Measurements from ENCODE around the gene C17orf113.

The C17orf113 gene

GRCh38 chr17:42075789-42076188, 25.4 kb upstream of the C17orf113 start:
- FAIRE-seq (no peak), DNase-seq (ENCODE audit: insufficient read length, low spot score) (no peak)
- TF ChIP-seq TAF1 (IDR thresholded peaks at IDR 0.05; ENCODE audit: low read depth, low read length) (no peak), POLR2AphosphoS5 (IDR thresholded peaks at IDR 0.05; ENCODE audit: low read depth, low read length) (no peak), PAX5 (IDR thresholded peaks at IDR 0.05; ENCODE audit: insufficient read depth, low read length, severe bottlenecking) (no peak), POU2F2 (IDR thresholded peaks at IDR 0.05; ENCODE audit: low read depth, low read length) (no peak), SPI1 (IDR thresholded peaks at IDR 0.05; ENCODE audit: low read depth, low read length) (no peak), POLR2A (IDR thresholded peaks at IDR 0.05; ENCODE audit: low read depth, low read length) (no peak)

GRCh38 chr17:42072323-42073187, 22.2 kb upstream of the C17orf113 start:
- DNase-seq (ENCODE audit: insufficient read length, low spot score) (no peak), FAIRE-seq (no peak)
- TF ChIP-seq SPI1 (IDR thresholded peaks at IDR 0.05; ENCODE audit: low read depth, low read length) (peak; percentile 49; the same call in 1 of the 2 replicates), POU2F2 (IDR thresholded peaks at IDR 0.05; ENCODE audit: low read depth, low read length) (no peak), POLR2AphosphoS5 (IDR thresholded peaks at IDR 0.05; ENCODE audit: low read depth, low read length) (no peak)

GRCh38 chr17:42071810-42072209, 21.4 kb upstream of the C17orf113 start:
- FAIRE-seq, result no peak
- DNase-seq (ENCODE audit: insufficient read length, low spot score), result no peak
- TF ChIP-seq POLR2AphosphoS5 (IDR thresholded peaks at IDR 0.05; ENCODE audit: low read depth, low read length) (no peak), POLR2A (IDR thresholded peaks at IDR 0.05; ENCODE audit: low read depth, low read length) (no peak), SPI1 (IDR thresholded peaks at IDR 0.05; ENCODE audit: low read depth, low read length) (no peak), TAF1 (IDR thresholded peaks at IDR 0.05; ENCODE audit: low read depth, low read length) (no peak), POU2F2 (IDR thresholded peaks at IDR 0.05; ENCODE audit: low read depth, low read length) (no peak), PAX5 (IDR thresholded peaks at IDR 0.05; ENCODE audit: insufficient read depth, low read length, severe bottlenecking) (no peak)

DNA sequence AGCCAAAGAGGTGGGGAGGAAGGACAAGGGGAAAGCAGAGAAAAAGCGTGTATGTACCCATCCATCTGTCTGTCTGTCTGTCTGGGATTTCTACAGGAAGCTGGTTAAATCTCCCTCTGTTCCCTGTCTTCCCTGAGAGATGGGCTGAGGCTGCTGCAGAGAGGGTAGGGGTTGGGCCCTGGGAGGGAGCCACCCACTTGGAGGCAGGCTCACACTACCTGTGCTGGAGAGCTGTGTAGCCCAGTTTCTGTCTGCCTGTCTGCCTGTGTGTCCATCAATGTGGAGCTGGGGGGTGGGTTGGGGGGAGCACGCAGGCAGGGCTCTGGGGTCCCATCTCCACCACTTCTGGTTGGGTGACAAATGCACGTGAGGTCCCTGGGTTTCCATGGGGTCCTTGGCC, 18.6 kb upstream of the C17orf113 start:
- FAIRE-seq (no peak), DNase-seq (ENCODE audit: insufficient read length, low spot score) (no peak)
- TF ChIP-seq SPI1 (IDR thresholded peaks at IDR 0.05; ENCODE audit: low read depth, low read length), result no peak
- no peak for TF ChIP-seq PAX5 (IDR thresholded peaks at IDR 0.05; ENCODE audit: insufficient read depth, low read length, severe bottlenecking)
- no peak for TF ChIP-seq POLR2AphosphoS5 (IDR thresholded peaks at IDR 0.05; ENCODE audit: low read depth, low read length)
- TF ChIP-seq TAF1 (IDR thresholded peaks at IDR 0.05; ENCODE audit: low read depth, low read length), result no peak
- TF ChIP-seq POLR2A (IDR thresholded peaks at IDR 0.05; ENCODE audit: low read depth, low read length), result no peak
- no peak for TF ChIP-seq POU2F2 (IDR thresholded peaks at IDR 0.05; ENCODE audit: low read depth, low read length)

DNA sequence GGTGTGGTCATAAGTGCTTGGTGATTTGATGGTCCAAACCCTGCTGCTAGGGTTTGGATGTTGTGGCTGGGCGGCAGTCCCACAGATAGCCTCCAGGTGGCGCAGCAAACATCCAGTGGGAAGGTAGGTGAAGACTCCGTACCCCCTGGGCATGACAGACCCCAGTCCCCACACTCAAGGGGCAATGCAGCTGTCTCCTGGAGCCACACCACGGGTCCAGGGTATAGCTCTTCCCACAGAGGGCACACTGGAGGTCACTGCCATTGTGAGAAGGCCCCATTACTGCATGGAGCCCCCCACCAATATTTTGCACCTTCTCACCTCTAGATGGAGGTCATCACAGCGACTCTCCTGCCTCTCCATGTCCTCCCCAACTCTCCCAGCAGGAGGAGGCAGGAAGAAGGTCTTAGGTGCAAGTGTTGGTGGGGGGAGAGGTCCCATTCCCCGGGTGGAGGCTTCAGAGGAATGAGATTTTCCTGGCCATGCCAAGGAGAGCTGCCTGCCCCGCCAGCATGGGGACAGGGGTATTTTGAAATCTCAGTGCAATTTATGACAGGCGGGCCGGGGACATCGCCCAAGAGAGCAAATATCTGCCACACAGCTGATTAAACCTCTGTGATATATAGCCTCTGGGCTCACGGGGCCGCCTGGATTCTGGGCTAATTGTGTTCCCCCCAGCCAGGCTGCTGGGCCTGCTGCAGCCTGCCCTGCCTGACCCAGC, 17.1 kb upstream of the C17orf113 start:
- DNase-seq (ENCODE audit: insufficient read length, low spot score), result no peak
- TF ChIP-seq TAF1 (IDR thresholded peaks at IDR 0.05; ENCODE audit: low read depth, low read length) (no peak), POLR2A (IDR thresholded peaks at IDR 0.05; ENCODE audit: low read depth, low read length) (no peak), SPI1 (IDR thresholded peaks at IDR 0.05; ENCODE audit: low read depth, low read length) (no peak)
- peak; percentile 94 for FAIRE-seq

- DNase-seq (ENCODE audit: insufficient read length, low spot score), result no peak
- no peak for FAIRE-seq
- TF ChIP-seq POLR2AphosphoS5 (IDR thresholded peaks at IDR 0.05; ENCODE audit: low read depth, low read length) (no peak), POU2F2 (IDR thresholded peaks at IDR 0.05; ENCODE audit: low read depth, low read length) (no peak), TAF1 (IDR thresholded peaks at IDR 0.05; ENCODE audit: low read depth, low read length) (no peak), SPI1 (IDR thresholded peaks at IDR 0.05; ENCODE audit: low read depth, low read length) (no peak), PAX5 (IDR thresholded peaks at IDR 0.05; ENCODE audit: insufficient read depth, low read length, severe bottlenecking) (no peak), POLR2A (IDR thresholded peaks at IDR 0.05; ENCODE audit: low read depth, low read length) (no peak)
Measured at GRCh38 chr17:42065201-42065600, 14.8 kb upstream of the C17orf113 start.

DNA sequence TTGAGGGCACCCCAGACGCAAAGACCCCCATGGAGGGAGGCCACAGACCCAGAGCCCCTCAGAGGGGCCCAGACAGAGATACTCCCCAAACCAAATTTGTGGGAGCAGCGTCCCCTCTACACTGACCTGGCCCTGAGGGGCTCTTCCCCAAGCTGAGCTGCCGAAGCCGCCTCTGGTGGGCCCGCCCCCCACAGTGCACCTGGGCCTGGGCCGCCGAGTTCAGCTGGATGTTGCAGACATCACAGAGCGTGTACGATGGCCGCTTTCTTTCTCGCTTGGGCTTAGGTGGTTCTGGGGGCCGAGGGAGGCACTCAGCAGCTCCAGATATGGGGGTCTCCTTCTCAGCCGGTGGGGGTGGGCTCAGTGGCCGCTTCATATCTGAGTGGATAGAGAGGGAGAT, 12.3 kb upstream of the C17orf113 start:
- no peak for TF ChIP-seq POLR2A (IDR thresholded peaks at IDR 0.05; ENCODE audit: low read depth, low read length)
- TF ChIP-seq TAF1 (IDR thresholded peaks at IDR 0.05; ENCODE audit: low read depth, low read length), result no peak
- no peak for TF ChIP-seq SPI1 (IDR thresholded peaks at IDR 0.05; ENCODE audit: low read depth, low read length)
- TF ChIP-seq POU2F2 (IDR thresholded peaks at IDR 0.05; ENCODE audit: low read depth, low read length), result no peak
- no peak for TF ChIP-seq POLR2AphosphoS5 (IDR thresholded peaks at IDR 0.05; ENCODE audit: low read depth, low read length)
- TF ChIP-seq PAX5 (IDR thresholded peaks at IDR 0.05; ENCODE audit: insufficient read depth, low read length, severe bottlenecking), result no peak
- no peak for DNase-seq (ENCODE audit: insufficient read length, low spot score)
- FAIRE-seq, result no peak

- FAIRE-seq, result no peak
- TF ChIP-seq SPI1 (IDR thresholded peaks at IDR 0.05; ENCODE audit: low read depth, low read length) (no peak), POLR2AphosphoS5 (IDR thresholded peaks at IDR 0.05; ENCODE audit: low read depth, low read length) (no peak), POU2F2 (IDR thresholded peaks at IDR 0.05; ENCODE audit: low read depth, low read length) (no peak), PAX5 (IDR thresholded peaks at IDR 0.05; ENCODE audit: insufficient read depth, low read length, severe bottlenecking) (no peak), TAF1 (IDR thresholded peaks at IDR 0.05; ENCODE audit: low read depth, low read length) (no peak), POLR2A (IDR thresholded peaks at IDR 0.05; ENCODE audit: low read depth, low read length) (no peak)
- no peak for DNase-seq (ENCODE audit: insufficient read length, low spot score)
Measured at GRCh38 chr17:42061646-42062487, 11.5 kb upstream of the C17orf113 start.

- FAIRE-seq, result no peak
- TF ChIP-seq POLR2AphosphoS5 (IDR thresholded peaks at IDR 0.05; ENCODE audit: low read depth, low read length), result no peak
- no peak for TF ChIP-seq TAF1 (IDR thresholded peaks at IDR 0.05; ENCODE audit: low read depth, low read length)
- no peak for TF ChIP-seq SPI1 (IDR thresholded peaks at IDR 0.05; ENCODE audit: low read depth, low read length)
- TF ChIP-seq PAX5 (IDR thresholded peaks at IDR 0.05; ENCODE audit: insufficient read depth, low read length, severe bottlenecking), result no peak
- TF ChIP-seq POU2F2 (IDR thresholded peaks at IDR 0.05; ENCODE audit: low read depth, low read length), result no peak
- TF ChIP-seq POLR2A (IDR thresholded peaks at IDR 0.05; ENCODE audit: low read depth, low read length), result no peak
- no peak for DNase-seq (ENCODE audit: insufficient read length, low spot score)
Measured at GRCh38 chr17:42060231-42060630, 9.8 kb upstream of the C17orf113 start.
